ENCODE results near the gene CDC40.
A peak's percentile ranks its signal among the peaks of the same experiment; 100 is the strongest.
"Not testable (repeated sequence)": the region's sequence is repeated elsewhere in the genome, so short reads cannot be mapped to it uniquely, and the experiment has no call there.

CDC40 gene

GRCh38 chr6:110201151-110201884, 21.1 kb downstream of the CDC40 start:
- H3K9me3 ChIP-seq (ENCODE audit: control insufficient read depth, insufficient read depth, low read depth, low read length), result no peaks in the 10 kb centered on the region

GRCh38 chr6:110207652-110208051, 27.4 kb downstream of the CDC40 start:
- no peak overlapping the region for H3K9ac ChIP-seq (ENCODE audit: low read length)
- H3K36me3 ChIP-seq (ENCODE audit: control insufficient read depth, insufficient read depth, low read length), result peaks cover 37% of the 10 kb centered on the region
- H3K27ac ChIP-seq (ENCODE audit: low read depth, low read length), result no peak overlapping the region
- no peaks in the 10 kb centered on the region for H3K27me3 ChIP-seq (ENCODE audit: control insufficient read depth, insufficient read depth, low read length)
- H3K9me3 ChIP-seq (ENCODE audit: control insufficient read depth, insufficient read depth, low read depth, low read length), result no peaks in the 10 kb centered on the region
- H3K4me3 ChIP-seq (ENCODE audit: low read depth, low read length), result no peak overlapping the region
- no peaks in the 10 kb centered on the region for H3K4me1 ChIP-seq (ENCODE audit: control insufficient read depth, insufficient read depth, low read length)

More at GRCh38 chr6:110201151-110201884, 21.1 kb downstream of the CDC40 start:
- H3K4me3 ChIP-seq (ENCODE audit: low read depth, low read length), result no peak overlapping the region
- no peak overlapping the region for H3K9ac ChIP-seq (ENCODE audit: low read length)
- H3K4me1 ChIP-seq (ENCODE audit: control insufficient read depth, insufficient read depth, low read length), result no peaks in the 10 kb centered on the region
- H3K27ac ChIP-seq (ENCODE audit: low read depth, low read length), result no peak overlapping the region
- H3K36me3 ChIP-seq (ENCODE audit: control insufficient read depth, insufficient read depth, low read length), result 0 out of 2 replicates have a peak, but pooled peaks cover 7% of the 10 kb centered on the region
- no peaks in the 10 kb centered on the region for H3K27me3 ChIP-seq (ENCODE audit: control insufficient read depth, insufficient read depth, low read length)

- peaks cover 57% of the 10 kb centered on the region for H3K36me3 ChIP-seq (ENCODE audit: control insufficient read depth, insufficient read depth, low read length)
- H3K4me3 ChIP-seq (ENCODE audit: low read depth, low read length), result no peak overlapping the region
- H3K27me3 ChIP-seq (ENCODE audit: control insufficient read depth, insufficient read depth, low read length), result no peaks in the 10 kb centered on the region
- no peaks in the 10 kb centered on the region for H3K4me1 ChIP-seq (ENCODE audit: control insufficient read depth, insufficient read depth, low read length)
- H3K27ac ChIP-seq (ENCODE audit: low read depth, low read length), result no peak overlapping the region
- no peaks in the 10 kb centered on the region for H3K9me3 ChIP-seq (ENCODE audit: control insufficient read depth, insufficient read depth, low read depth, low read length)
- H3K9ac ChIP-seq (ENCODE audit: low read length), result no peak overlapping the region
Measured at GRCh38 chr6:110211753-110212152, 31.5 kb downstream of the CDC40 start.

- 0 out of 2 replicates have a peak, but pooled peaks cover 3% of the 10 kb centered on the region for H3K4me1 ChIP-seq (ENCODE audit: control insufficient read depth, insufficient read depth, low read length)
- no peak overlapping the region for H3K4me3 ChIP-seq (ENCODE audit: low read depth, low read length)
- no peak overlapping the region for H3K27ac ChIP-seq (ENCODE audit: low read depth, low read length)
- no peaks in the 10 kb centered on the region for H3K9me3 ChIP-seq (ENCODE audit: control insufficient read depth, insufficient read depth, low read depth, low read length)
- peaks cover 69% of the 10 kb centered on the region for H3K36me3 ChIP-seq (ENCODE audit: control insufficient read depth, insufficient read depth, low read length)
- H3K27me3 ChIP-seq (ENCODE audit: control insufficient read depth, insufficient read depth, low read length), result no peaks in the 10 kb centered on the region
- no peak overlapping the region for H3K9ac ChIP-seq (ENCODE audit: low read length)
Measured at GRCh38 chr6:110214338-110214737, 34.1 kb downstream of the CDC40 start.

GRCh38 chr6:110216140-110216539, 35.9 kb downstream of the CDC40 start:
- H3K4me3 ChIP-seq (ENCODE audit: low read depth, low read length), result no peak overlapping the region
- H3K4me1 ChIP-seq (ENCODE audit: control insufficient read depth, insufficient read depth, low read length), result 0 out of 2 replicates have a peak, but pooled peaks cover 3% of the 10 kb centered on the region
- no peak overlapping the region for H3K9ac ChIP-seq (ENCODE audit: low read length)
- H3K9me3 ChIP-seq (ENCODE audit: control insufficient read depth, insufficient read depth, low read depth, low read length), result no peaks in the 10 kb centered on the region
- H3K27me3 ChIP-seq (ENCODE audit: control insufficient read depth, insufficient read depth, low read length), result no peaks in the 10 kb centered on the region
- peaks cover 74% of the 10 kb centered on the region for H3K36me3 ChIP-seq (ENCODE audit: control insufficient read depth, insufficient read depth, low read length)
- H3K27ac ChIP-seq (ENCODE audit: low read depth, low read length), result no peak overlapping the region

GRCh38 chr6:110217266-110217665, 37.0 kb downstream of the CDC40 start:
- Histone ChIP-seq H3K4me1 (ENCODE audit: control insufficient read depth, insufficient read depth, low read length) (0 out of 2 replicates have a peak, but pooled peaks cover 3% of the 10 kb centered on the region), H3K36me3 (ENCODE audit: control insufficient read depth, insufficient read depth, low read length) (peaks cover 68% of the 10 kb centered on the region)

GRCh38 chr6:110221738-110222137, 41.5 kb downstream of the CDC40 start:
- Histone ChIP-seq H3K36me3 (ENCODE audit: control insufficient read depth, insufficient read depth, low read length) (peaks cover 54% of the 10 kb centered on the region), H3K9me3 (ENCODE audit: control insufficient read depth, insufficient read depth, low read depth, low read length) (no peaks in the 10 kb centered on the region), H3K27ac (ENCODE audit: low read depth, low read length) (no peak overlapping the region)

More at GRCh38 chr6:110217266-110217665, 37.0 kb downstream of the CDC40 start:
- Histone ChIP-seq H3K27ac (ENCODE audit: low read depth, low read length) (0 out of 2 replicates have a peak overlapping the region, but pooled peaks have one; percentile 13), H3K9ac (ENCODE audit: low read length) (no peak overlapping the region), H3K9me3 (ENCODE audit: control insufficient read depth, insufficient read depth, low read depth, low read length) (no peaks in the 10 kb centered on the region), H3K4me3 (ENCODE audit: low read depth, low read length) (no peak overlapping the region), H3K27me3 (ENCODE audit: control insufficient read depth, insufficient read depth, low read length) (no peaks in the 10 kb centered on the region)

GRCh38 chr6:110226261-110226660, 46.0 kb downstream of the CDC40 start:
- H3K4me1 ChIP-seq (ENCODE audit: control insufficient read depth, insufficient read depth, low read length), result no peaks in the 10 kb centered on the region
- no peak overlapping the region for H3K9ac ChIP-seq (ENCODE audit: low read length)
- no peak overlapping the region for H3K4me3 ChIP-seq (ENCODE audit: low read depth, low read length)
- H3K9me3 ChIP-seq (ENCODE audit: control insufficient read depth, insufficient read depth, low read depth, low read length), result no peaks in the 10 kb centered on the region
- no peaks in the 10 kb centered on the region for H3K27me3 ChIP-seq (ENCODE audit: control insufficient read depth, insufficient read depth, low read length)
- peaks cover 37% of the 10 kb centered on the region for H3K36me3 ChIP-seq (ENCODE audit: control insufficient read depth, insufficient read depth, low read length)
- H3K27ac ChIP-seq (ENCODE audit: low read depth, low read length), result no peak overlapping the region

More at GRCh38 chr6:110221738-110222137, 41.5 kb downstream of the CDC40 start:
- H3K9ac ChIP-seq (ENCODE audit: low read length), result no peak overlapping the region
- no peaks in the 10 kb centered on the region for H3K27me3 ChIP-seq (ENCODE audit: control insufficient read depth, insufficient read depth, low read length)
- no peak overlapping the region for H3K4me3 ChIP-seq (ENCODE audit: low read depth, low read length)
- 0 out of 2 replicates have a peak, but pooled peaks cover 3% of the 10 kb centered on the region for H3K4me1 ChIP-seq (ENCODE audit: control insufficient read depth, insufficient read depth, low read length)

- Histone ChIP-seq H3K4me1 (ENCODE audit: control insufficient read depth, insufficient read depth, low read length) (no peaks in the 10 kb centered on the region), H3K4me3 (ENCODE audit: low read depth, low read length) (no peak overlapping the region), H3K36me3 (ENCODE audit: control insufficient read depth, insufficient read depth, low read length) (peaks cover 19% of the 10 kb centered on the region), H3K27me3 (ENCODE audit: control insufficient read depth, insufficient read depth, low read length) (no peaks in the 10 kb centered on the region), H3K9ac (ENCODE audit: low read length) (no peak overlapping the region), H3K9me3 (ENCODE audit: control insufficient read depth, insufficient read depth, low read depth, low read length) (no peaks in the 10 kb centered on the region), H3K27ac (ENCODE audit: low read depth, low read length) (no peak overlapping the region)
Measured at GRCh38 chr6:110232450-110232849, 52.2 kb downstream of the CDC40 start.

GRCh38 chr6:110233770-110234374, 53.6 kb downstream of the CDC40 start:
- Histone ChIP-seq H3K4me1 (ENCODE audit: control insufficient read depth, insufficient read depth, low read length) (no peaks in the 10 kb centered on the region), H3K36me3 (ENCODE audit: control insufficient read depth, insufficient read depth, low read length) (peaks cover 11% of the 10 kb centered on the region), H3K27me3 (ENCODE audit: control insufficient read depth, insufficient read depth, low read length) (no peaks in the 10 kb centered on the region), H3K9me3 (ENCODE audit: control insufficient read depth, insufficient read depth, low read depth, low read length) (no peaks in the 10 kb centered on the region), H3K4me3 (ENCODE audit: low read depth, low read length) (no peak overlapping the region), H3K27ac (ENCODE audit: low read depth, low read length) (no peak overlapping the region), H3K9ac (ENCODE audit: low read length) (no peak overlapping the region)

GRCh38 chr6:110236007-110236406, 55.8 kb downstream of the CDC40 start:
- not testable (repeated sequence) for H3K36me3 ChIP-seq (ENCODE audit: control insufficient read depth, insufficient read depth, low read length); H3K4me3 ChIP-seq (ENCODE audit: low read depth, low read length); H3K27ac ChIP-seq (ENCODE audit: low read depth, low read length); H3K27me3 ChIP-seq (ENCODE audit: control insufficient read depth, insufficient read depth, low read length); H3K9ac ChIP-seq (ENCODE audit: low read length); H3K9me3 ChIP-seq (ENCODE audit: control insufficient read depth, insufficient read depth, low read depth, low read length); H3K4me1 ChIP-seq (ENCODE audit: control insufficient read depth, insufficient read depth, low read length)
